Panc1 (cell line): ENCODE results near the gene CTSK. TPM values are rescaled to one million over a fixed set of nuclear protein-coding genes. Genes with fewer than 3 reads are reported as not detected.

Source experiments
- ATAC-seq: fragments of 200-7000 bp; cut with Tn5 transposase; 2 replicates; pipeline ENCODE4 v1.9.1; 2020; ENCODE audit warnings: mild to moderate bottlenecking, moderate library complexity
- BruUV-seq: library from RNA; stranded (reverse); fragments of 400-500 nt; replicated peaks from 2 replicates; lab custom pipeline; 2021; lab: Mats Ljungman, UMichigan
- CTCF ChIA-PET: fragments of 300-600 bp; sonication (Branson Sonifier 250); formaldehyde crosslinking; loops from one replicate; lab custom pipeline; 2022; ENCODE audit warnings: antibody characterized with exemption; lab: Charles Lee
- POLR2A ChIA-PET: fragments of 300-600 bp; sonication (Branson Sonifier 250); formaldehyde crosslinking; loops from one replicate; lab custom pipeline; 2022; ENCODE audit warnings: antibody characterized with exemption; lab: Charles Lee
- DNase-seq: peaks from one replicate; pipeline ENCODE4 v3.0.0-alpha.2; 2010; ENCODE audit warnings: low read depth, low spot score
- H3K27ac ChIP-seq: 2 replicates; pipeline ENCODE4 v1.5.1; 2011; ENCODE audit warnings: mild to moderate bottlenecking, low read length, inconsistent platforms
- H3K27me3 ChIP-seq: fragments of 200-500 bp; sonication (Bioruptor generic); 2 replicates; pipeline ENCODE4 v1.6.0; 2014; ENCODE audit warnings: low read length, inconsistent platforms; ENCODE audit not compliant: control insufficient read depth, insufficient read depth
- H3K36me3 ChIP-seq: fragments of 200-500 bp; sonication (Bioruptor generic); 2 replicates; pipeline ENCODE4 v1.5.1; 2014; ENCODE audit warnings: inconsistent platforms, mild to moderate bottlenecking, low read length, moderate library complexity; ENCODE audit not compliant: control insufficient read depth, insufficient read depth
- H3K4me1 ChIP-seq: 2 replicates; pipeline ENCODE4 v1.5.1; 2011; ENCODE audit warnings: inconsistent platforms, mild to moderate bottlenecking, low read length, moderate library complexity; ENCODE audit not compliant: control insufficient read depth, insufficient read depth
- H3K4me3 ChIP-seq, 2 experiments: 2 replicates each; pipeline ENCODE4 v1.5.1; 2011 to 2012; ENCODE audit warnings: low read depth in 2 of 2, low read length in 2 of 2, mild to moderate bottlenecking in 2 of 2, inconsistent platforms in 1 of 2, moderate library complexity in 1 of 2
- H3K9me3 ChIP-seq: fragments of 200-500 bp; sonication (Bioruptor generic); 2 replicates; pipeline ENCODE4 v1.5.1; 2014; ENCODE audit warnings: low read depth, mild to moderate bottlenecking, inconsistent platforms, low read length, moderate library complexity; ENCODE audit not compliant: control insufficient read depth, insufficient read depth
- POLR2AphosphoS5 ChIP-seq: IDR thresholded peaks from 2 replicates; pipeline ENCODE4 v1.6.1; 2012; ENCODE audit warnings: mild to moderate bottlenecking, low read depth, low read length, moderate library complexity
- SIN3A ChIP-seq: IDR thresholded peaks from 2 replicates; pipeline ENCODE4 v1.6.1; 2012; ENCODE audit warnings: low read depth, mild to moderate bottlenecking, low read length, moderate library complexity, borderline replicate concordance; ENCODE audit not compliant: insufficient read depth
- TCF7L2 ChIP-seq: IDR thresholded peaks from 2 replicates; pipeline ENCODE4 v1.6.1; 2011; ENCODE audit warnings: mild to moderate bottlenecking, low read depth, low read length, inconsistent platforms
- in situ Hi-C: cut with HindIII; loops from 2 replicates; pipeline ENCODE4 v1.10.0; 2016; ENCODE audit warnings: low sequenced_read_pairs, low pct_unique_long_range_greater_than_20kb
- intact Hi-C: fragments of 100-400 bp; cut with micrococcal nuclease; formaldehyde crosslinking; loops from one replicate; pipeline ENCODE4 v1.10.0; 2022; ENCODE audit not compliant: unreplicated experiment
- total RNA-seq: library from RNA; stranded (reverse); gene quantifications from one replicate; pipeline ENCODE4 v1.2.1, GENCODE V29; 2021; ENCODE audit not compliant: unreplicated experiment
- TF ChIP-seq, protein P1 (sequence below): fragments of 450-650 bp; IDR thresholded peaks from 2 replicates; pipeline ENCODE4 v1.5.1; 2017; ENCODE audit warnings: mild to moderate bottlenecking
- TF ChIP-seq, protein P2 (sequence below), 2 experiments: IDR thresholded peaks; 2 replicates each; pipeline ENCODE4 v1.6.1; 2011 to 2012; ENCODE audit warnings: low read depth in 2 of 2, control low read depth in 1 of 2, low read length in 1 of 2, mild to moderate bottlenecking in 1 of 2, moderate library complexity in 1 of 2; ENCODE audit not compliant: insufficient read depth in 1 of 2

CTSK gene
- total RNA-seq, 1 experiment from 2014 or later = 4.4 TPM

DNA sequence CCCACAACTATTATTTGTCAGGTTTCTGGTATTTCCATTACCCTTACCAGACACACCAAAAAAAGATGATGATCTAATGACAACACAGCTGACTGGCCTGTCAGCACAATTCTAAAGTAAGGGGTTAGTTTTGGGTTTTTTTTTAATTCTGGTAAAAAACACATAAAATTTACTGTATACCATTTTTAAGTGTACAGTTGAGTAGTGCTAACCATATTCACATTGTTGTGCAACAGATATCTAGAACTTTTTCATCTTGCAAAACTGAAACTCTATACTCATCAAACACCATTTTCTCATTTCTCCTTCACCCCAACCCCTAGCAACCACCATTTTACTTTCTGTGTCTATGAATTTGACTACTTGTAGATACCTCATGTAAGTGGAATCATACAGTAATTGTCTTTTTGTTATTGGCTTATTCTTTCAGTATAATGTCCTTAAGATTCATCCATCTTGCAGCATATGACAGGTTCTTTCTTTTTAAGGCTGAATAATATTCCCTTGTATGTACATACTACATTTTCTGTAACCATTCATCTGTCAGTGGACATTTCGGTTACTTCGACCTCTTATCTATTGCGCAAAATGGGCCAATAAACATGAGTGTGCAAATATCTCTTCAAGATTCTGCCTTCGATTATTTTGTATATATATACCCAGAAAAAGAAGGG lies 38.5 kb upstream of the CTSK start:
- in situ Hi-C loops (no loop called here), intact Hi-C loops (no loop called here)
- Histone ChIP-seq H3K4me3 (no peak overlapping the region), H3K4me1 (no peaks in the 10 kb centered on the region), H3K9me3 (no peaks in the 10 kb centered on the region), H3K27me3 (no peaks in the 10 kb centered on the region), H3K36me3 (no peaks in the 10 kb centered on the region), H3K27ac (no peak overlapping the region)
- POLR2A ChIA-PET = no interaction called here
- CTCF ChIA-PET = no interaction called here
- no peak for DNase-seq
- no peak for ATAC-seq
- no peak for TF ChIP-seq SIN3A
- TF ChIP-seq, protein P1, sequence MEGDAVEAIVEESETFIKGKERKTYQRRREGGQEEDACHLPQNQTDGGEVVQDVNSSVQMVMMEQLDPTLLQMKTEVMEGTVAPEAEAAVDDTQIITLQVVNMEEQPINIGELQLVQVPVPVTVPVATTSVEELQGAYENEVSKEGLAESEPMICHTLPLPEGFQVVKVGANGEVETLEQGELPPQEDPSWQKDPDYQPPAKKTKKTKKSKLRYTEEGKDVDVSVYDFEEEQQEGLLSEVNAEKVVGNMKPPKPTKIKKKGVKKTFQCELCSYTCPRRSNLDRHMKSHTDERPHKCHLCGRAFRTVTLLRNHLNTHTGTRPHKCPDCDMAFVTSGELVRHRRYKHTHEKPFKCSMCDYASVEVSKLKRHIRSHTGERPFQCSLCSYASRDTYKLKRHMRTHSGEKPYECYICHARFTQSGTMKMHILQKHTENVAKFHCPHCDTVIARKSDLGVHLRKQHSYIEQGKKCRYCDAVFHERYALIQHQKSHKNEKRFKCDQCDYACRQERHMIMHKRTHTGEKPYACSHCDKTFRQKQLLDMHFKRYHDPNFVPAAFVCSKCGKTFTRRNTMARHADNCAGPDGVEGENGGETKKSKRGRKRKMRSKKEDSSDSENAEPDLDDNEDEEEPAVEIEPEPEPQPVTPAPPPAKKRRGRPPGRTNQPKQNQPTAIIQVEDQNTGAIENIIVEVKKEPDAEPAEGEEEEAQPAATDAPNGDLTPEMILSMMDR = no peak
- TF ChIP-seq POLR2AphosphoS5 = no peak
- TF ChIP-seq, protein P2, sequence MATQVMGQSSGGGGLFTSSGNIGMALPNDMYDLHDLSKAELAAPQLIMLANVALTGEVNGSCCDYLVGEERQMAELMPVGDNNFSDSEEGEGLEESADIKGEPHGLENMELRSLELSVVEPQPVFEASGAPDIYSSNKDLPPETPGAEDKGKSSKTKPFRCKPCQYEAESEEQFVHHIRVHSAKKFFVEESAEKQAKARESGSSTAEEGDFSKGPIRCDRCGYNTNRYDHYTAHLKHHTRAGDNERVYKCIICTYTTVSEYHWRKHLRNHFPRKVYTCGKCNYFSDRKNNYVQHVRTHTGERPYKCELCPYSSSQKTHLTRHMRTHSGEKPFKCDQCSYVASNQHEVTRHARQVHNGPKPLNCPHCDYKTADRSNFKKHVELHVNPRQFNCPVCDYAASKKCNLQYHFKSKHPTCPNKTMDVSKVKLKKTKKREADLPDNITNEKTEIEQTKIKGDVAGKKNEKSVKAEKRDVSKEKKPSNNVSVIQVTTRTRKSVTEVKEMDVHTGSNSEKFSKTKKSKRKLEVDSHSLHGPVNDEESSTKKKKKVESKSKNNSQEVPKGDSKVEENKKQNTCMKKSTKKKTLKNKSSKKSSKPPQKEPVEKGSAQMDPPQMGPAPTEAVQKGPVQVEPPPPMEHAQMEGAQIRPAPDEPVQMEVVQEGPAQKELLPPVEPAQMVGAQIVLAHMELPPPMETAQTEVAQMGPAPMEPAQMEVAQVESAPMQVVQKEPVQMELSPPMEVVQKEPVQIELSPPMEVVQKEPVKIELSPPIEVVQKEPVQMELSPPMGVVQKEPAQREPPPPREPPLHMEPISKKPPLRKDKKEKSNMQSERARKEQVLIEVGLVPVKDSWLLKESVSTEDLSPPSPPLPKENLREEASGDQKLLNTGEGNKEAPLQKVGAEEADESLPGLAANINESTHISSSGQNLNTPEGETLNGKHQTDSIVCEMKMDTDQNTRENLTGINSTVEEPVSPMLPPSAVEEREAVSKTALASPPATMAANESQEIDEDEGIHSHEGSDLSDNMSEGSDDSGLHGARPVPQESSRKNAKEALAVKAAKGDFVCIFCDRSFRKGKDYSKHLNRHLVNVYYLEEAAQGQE (IDR thresholded peaks at IDR 0.05; ENCODE audit: insufficient read depth in 1 of 2, low read depth in 2 of 2, low read length in 1 of 2) = no peak
- no peak for TF ChIP-seq TCF7L2
- BruUV-seq = no TSS peak

DNA sequence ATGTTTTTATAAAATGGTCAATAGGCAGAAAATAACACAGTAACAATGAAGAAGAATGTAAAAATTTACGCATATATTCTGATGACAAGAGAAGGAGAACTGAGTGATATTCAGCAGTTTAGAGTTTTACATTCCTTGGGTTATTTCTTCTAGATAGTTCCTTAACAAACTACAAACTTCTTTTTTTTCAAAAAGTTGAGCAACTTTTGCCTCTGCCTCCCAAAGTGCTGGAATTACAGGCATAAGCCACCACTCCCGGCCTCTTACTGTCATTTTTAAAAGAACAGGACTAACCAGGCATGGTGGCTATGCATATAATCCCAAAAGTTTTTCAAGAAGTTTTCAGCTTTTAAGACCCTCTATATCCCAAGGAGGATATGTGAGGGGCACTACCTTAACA lies 35.4 kb upstream of the CTSK start:
- Histone ChIP-seq H3K27me3 (no peaks in the 10 kb centered on the region), H3K36me3 (peaks cover 7% of the 10 kb centered on the region; the same call in 1 of the 2 replicates), H3K4me1 (no peaks in the 10 kb centered on the region), H3K9me3 (no peaks in the 10 kb centered on the region), H3K4me3 (no peak overlapping the region), H3K27ac (no peak overlapping the region)
- no TSS peak for BruUV-seq
- ChIA-PET POLR2A (no interaction called here), CTCF (no interaction called here)
- intact Hi-C loops = no loop called here
- no peak for TF ChIP-seq POLR2AphosphoS5
- ATAC-seq = no peak
- in situ Hi-C loops = no loop called here
- no peak for DNase-seq

DNA sequence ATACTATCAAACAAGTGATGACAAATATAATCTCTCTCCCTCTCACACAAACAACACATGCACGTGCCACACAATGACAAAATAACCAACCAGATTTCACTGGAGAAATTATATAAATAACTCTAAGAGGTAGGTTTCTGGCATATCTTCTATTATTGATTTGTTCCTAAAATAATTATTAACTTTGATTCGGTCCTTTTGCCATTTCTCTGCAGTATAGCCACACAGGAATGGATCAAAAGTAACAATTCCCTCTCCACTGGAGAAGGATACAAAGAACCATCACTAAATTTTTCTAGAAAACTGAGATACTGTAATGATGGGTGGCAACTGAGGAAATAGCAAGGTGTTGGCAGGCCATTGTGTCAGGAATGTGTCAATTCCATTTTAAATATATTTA lies 34.9 kb upstream of the CTSK start:
- CTCF ChIA-PET = no interaction called here
- no TSS peak for BruUV-seq
- no peak for DNase-seq

More for the DNA sequence above, 34.9 kb upstream of the CTSK start:
- Histone ChIP-seq H3K27ac (no peak overlapping the region), H3K4me3 (no peak overlapping the region), H3K9me3 (no peaks in the 10 kb centered on the region), H3K27me3 (no peaks in the 10 kb centered on the region), H3K4me1 (no peaks in the 10 kb centered on the region), H3K36me3 (peaks cover 7% of the 10 kb centered on the region; the same call in 1 of the 2 replicates)
- POLR2A ChIA-PET = no interaction called here
- intact Hi-C loops (no loop called here), in situ Hi-C loops (no loop called here)
- ATAC-seq = no peak
- TF ChIP-seq, protein P2 (IDR thresholded peaks at IDR 0.05; ENCODE audit: insufficient read depth in 1 of 2, low read depth in 2 of 2, low read length in 1 of 2) = no peak
